ENCODE measurements around the gene UBA1.

Gene UBA1

DNA sequence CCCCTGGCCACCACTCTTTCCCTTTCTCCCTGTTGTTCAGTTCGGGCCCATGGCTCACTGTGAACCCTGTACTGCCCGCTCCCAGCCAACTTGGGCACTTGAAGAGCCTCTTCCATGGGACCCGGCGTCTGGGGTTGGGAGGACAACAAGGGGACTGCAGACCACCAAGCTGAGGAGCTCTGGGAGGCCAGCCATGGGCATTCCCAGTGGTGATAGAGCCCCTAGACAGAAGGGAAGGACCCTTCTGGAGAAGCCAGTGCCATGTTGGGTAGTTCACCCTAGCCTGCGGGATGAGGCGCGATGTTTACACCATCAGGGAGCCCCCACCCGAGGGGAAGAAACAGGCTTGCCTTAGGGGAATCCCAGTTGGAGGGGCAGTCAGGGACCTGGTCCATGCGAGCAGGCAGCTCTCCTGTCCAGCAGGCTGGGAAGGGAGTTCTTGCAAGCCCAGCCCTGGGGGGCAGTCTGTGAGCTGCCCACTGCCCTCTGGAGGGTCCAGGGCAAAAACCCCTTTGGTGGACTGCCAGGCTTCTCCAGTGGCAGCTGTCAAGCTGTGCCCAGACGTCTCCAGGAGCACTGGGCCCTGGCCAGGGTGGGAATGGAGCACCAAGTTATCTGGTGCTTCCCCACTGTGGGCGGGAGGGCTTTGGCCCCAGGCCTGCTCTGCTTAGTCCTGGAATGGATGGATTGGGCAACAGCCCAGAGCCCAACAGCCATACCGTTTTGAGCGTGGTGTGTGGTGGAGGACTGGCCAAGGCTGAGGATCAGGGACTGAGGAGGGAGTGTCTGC is 23.7 kb upstream of the UBA1 start:
- DNase-seq (ENCODE audit: low spot score), result no peak
- TF ChIP-seq, protein P1, sequence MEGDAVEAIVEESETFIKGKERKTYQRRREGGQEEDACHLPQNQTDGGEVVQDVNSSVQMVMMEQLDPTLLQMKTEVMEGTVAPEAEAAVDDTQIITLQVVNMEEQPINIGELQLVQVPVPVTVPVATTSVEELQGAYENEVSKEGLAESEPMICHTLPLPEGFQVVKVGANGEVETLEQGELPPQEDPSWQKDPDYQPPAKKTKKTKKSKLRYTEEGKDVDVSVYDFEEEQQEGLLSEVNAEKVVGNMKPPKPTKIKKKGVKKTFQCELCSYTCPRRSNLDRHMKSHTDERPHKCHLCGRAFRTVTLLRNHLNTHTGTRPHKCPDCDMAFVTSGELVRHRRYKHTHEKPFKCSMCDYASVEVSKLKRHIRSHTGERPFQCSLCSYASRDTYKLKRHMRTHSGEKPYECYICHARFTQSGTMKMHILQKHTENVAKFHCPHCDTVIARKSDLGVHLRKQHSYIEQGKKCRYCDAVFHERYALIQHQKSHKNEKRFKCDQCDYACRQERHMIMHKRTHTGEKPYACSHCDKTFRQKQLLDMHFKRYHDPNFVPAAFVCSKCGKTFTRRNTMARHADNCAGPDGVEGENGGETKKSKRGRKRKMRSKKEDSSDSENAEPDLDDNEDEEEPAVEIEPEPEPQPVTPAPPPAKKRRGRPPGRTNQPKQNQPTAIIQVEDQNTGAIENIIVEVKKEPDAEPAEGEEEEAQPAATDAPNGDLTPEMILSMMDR (IDR thresholded peaks at IDR 0.05; ENCODE audit: borderline replicate concordance, control extremely low read depth, extremely low read depth, insufficient read depth, missing control alignments), result no peak
- in situ Hi-C loops (cut with MboI; ENCODE audit: low sequenced_read_pairs, unreplicated experiment), result no loop called here

DNA sequence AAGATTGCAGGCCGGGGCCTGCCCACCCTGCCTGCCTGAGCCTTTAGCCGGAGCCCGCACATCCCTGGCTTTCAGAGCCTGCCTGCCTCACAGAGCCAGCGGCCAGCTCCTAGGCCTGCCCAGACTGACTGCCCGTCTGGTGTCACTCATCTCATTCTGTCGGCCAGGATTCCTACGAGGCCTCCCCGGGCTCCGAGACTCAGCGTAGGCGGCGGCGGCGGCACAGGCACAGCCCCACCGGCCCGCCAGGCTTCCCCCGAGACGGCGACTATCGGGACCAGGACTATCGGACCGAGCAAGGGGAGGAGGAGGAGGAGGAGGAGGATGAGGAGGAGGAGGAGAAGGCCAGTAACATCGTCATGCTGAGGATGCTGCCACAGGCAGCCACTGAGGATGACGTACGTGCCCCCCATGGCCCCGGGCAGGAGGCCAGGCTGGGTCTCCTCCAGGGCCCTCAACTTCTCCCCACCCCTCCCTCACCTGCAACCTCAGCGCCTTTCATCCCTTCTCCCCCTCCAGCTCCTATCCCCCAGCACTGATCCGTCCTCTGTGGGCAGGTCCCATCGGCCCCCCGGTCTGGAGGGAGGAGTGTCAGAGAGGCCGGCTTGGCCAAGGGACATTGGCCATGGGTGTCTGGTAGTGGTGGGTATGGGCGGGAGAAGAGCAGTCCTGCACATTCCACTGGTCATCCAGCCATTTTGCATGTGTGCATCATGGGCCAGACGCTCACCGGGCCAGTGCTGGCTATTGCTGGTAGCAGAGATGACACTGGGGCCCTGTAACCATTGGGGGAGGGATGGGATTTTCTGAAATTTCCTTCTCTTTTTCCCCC is 22.6 kb upstream of the UBA1 start:
- no peak for DNase-seq (ENCODE audit: low spot score)
- TF ChIP-seq, protein P1 (IDR thresholded peaks at IDR 0.05; ENCODE audit: borderline replicate concordance, control extremely low read depth, extremely low read depth, insufficient read depth, missing control alignments), result no peak
- in situ Hi-C loops (cut with MboI; ENCODE audit: low sequenced_read_pairs, unreplicated experiment), result no loop called here

DNA sequence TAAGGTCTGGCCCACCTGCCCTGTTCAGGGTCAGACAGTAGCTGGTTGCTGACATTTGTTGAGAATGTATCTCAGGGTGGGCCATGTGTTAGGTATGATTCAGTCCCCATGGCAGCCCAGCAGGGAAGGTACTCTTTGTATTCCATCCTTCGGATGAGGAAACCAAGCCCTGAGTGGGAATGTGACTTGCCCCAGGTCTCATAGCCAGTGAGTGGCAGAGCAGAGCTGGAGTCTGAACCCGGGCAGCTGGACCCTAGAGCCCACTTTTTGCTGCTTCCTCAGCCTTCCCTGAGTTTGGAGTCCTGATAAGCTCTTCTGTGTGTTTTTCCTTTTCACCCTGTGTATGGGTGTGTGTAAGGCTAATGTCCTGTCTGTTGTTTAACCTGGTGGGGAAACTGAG is 21.6 kb upstream of the UBA1 start:
- DNase-seq (ENCODE audit: low spot score), result no peak
- TF ChIP-seq, protein P1 (IDR thresholded peaks at IDR 0.05; ENCODE audit: borderline replicate concordance, control extremely low read depth, extremely low read depth, insufficient read depth, missing control alignments), result no peak
- in situ Hi-C loops (cut with MboI; ENCODE audit: low sequenced_read_pairs, unreplicated experiment), result no loop called here

DNA sequence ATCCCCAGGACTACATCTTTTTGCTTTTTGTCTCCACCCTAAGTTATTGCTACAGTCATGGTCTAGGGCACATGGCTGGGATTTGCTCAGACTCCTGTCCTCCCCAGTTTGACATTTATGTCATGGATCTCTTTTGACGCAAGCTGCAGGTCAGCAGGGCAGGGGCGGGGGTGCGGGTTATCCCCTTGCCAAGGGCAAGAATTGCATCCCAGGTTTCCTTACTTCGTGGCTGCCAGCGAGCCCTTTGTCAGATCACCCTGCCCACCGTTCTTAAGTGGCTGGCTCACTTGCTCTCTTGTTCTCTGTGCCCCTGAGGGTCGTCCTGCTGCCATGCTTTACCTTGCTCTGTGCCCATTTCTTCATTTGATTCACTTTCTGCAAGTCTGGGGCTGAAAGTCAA is 21.1 kb upstream of the UBA1 start:
- DNase-seq (ENCODE audit: low spot score), result no peak
- TF ChIP-seq, protein P1 (IDR thresholded peaks at IDR 0.05; ENCODE audit: borderline replicate concordance, control extremely low read depth, extremely low read depth, insufficient read depth, missing control alignments), result no peak

DNA sequence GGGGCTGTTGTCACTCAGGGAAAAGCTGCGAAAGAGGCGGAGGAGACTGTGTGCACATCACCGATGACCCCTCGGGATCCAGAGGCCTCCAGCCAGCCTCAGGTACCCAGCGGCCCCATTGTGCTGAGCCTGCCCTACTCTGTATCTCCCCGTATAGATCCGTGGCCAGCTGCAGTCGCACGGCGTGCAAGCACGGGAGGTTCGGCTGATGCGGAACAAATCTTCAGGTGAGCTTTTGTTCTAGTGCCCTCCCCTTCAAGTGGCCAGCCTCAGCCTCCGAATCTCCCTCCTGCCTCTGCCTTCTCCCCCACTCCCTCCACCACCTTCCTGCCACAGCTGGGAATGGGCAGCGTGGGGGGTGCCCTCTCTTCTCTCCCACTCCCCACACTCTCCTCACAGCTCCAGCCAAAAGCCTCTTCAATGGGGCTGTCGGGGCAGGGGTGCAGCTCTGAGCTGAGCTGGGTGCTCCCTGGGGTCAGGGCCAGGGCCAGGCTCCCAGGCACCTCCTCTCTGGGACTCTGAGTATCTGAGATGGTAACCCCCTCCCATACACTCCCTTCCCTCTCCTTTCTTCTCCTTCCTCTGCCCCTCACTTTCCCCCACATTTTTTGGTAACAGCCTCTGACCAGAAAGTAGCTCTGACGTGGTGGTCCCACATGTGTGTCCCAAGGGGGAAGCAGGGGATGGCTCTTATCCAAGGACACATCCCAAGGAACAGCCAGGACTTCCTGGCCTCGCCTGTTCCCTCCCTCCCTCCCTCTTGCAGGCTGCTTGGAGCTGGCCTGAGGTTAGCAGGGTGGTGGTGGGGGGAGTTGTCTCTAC is 20.4 kb upstream of the UBA1 start:
- no peak for DNase-seq (ENCODE audit: low spot score)
- TF ChIP-seq, protein P1 (IDR thresholded peaks at IDR 0.05; ENCODE audit: borderline replicate concordance, control extremely low read depth, extremely low read depth, insufficient read depth, missing control alignments), result no peak
- in situ Hi-C loops (cut with MboI; ENCODE audit: low sequenced_read_pairs, unreplicated experiment), result no loop called here

More for the DNA sequence above, 21.1 kb upstream of the UBA1 start:
- in situ Hi-C loops (cut with MboI; ENCODE audit: low sequenced_read_pairs, unreplicated experiment), result no loop called here

DNA sequence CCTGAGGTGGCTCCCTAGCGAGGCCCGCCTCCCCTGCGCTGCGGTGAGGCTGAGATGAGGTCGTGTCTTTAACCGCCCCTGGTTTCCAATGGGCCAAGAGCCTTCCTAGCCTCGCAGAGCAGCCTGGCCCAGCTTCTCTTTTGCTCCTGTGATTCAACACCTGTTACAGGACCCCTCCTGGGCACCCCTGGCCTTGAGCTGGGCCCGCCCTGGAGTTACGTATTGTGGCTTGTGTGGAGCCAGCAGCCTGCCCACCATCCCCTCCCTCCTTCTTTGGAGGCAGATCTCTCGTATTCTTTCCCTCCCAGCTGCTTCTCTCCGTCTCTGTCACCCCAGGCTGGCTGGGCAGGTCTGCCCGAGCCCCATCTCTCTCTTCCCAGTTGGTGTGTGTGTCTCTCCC is 19.3 kb upstream of the UBA1 start:
- TF ChIP-seq, protein P1 (IDR thresholded peaks at IDR 0.05; ENCODE audit: borderline replicate concordance, control extremely low read depth, extremely low read depth, insufficient read depth, missing control alignments), result no peak
- in situ Hi-C loops (cut with MboI; ENCODE audit: low sequenced_read_pairs, unreplicated experiment), result no loop called here
- DNase-seq (ENCODE audit: low spot score), result no peak

Measured in GM13976 (cell line).